Keratinocyte (primary cell): Measurements from ENCODE around the gene DCTN3.

Source experiments
- CTCF ChIP-seq, 3 experiments: IDR thresholded peaks in 1 of 3; conservative IDR thresholded peaks in 1 of 3; optimal IDR thresholded peaks in 1 of 3; 2 replicates in 2 of 3; 3 replicates in 1 of 3; pipeline versions ENCODE3 to v1.5.1; 2011; ENCODE audit warnings: low read length in 3 of 3, mild to moderate bottlenecking in 3 of 3, moderate library complexity in 2 of 3, control low read depth in 1 of 3, inconsistent platforms in 1 of 3; ENCODE audit not compliant: insufficient read depth in 2 of 3; ENCODE audit errors: extremely low read depth in 1 of 3
- EZH2 ChIP-seq: IDR thresholded peaks from one replicate; pipeline ENCODE4 v1.6.1; 2012; ENCODE audit warnings: inconsistent platforms, mild to moderate bottlenecking, low read length, moderate library complexity

GRCh38 chr9:34610434-34611206, 9.7 kb downstream of the DCTN3 start:
- TF ChIP-seq EZH2 (no peak), CTCF (optimal IDR thresholded peaks at IDR 0.05 in 1 of 3, IDR thresholded peaks at IDR 0.05 in 1 of 3, conservative IDR thresholded peaks at IDR 0.05 in 1 of 3; ENCODE audit: extremely low read depth in 1 of 3, insufficient read depth in 2 of 3, low read length in 3 of 3) (no peak)
